NCI-H460 (cell line): ENCODE results near the gene PPARGC1A. TPM values are rescaled to one million over a fixed set of nuclear protein-coding genes. Genes with fewer than 3 reads are reported as not detected.

Source experiments
- DNase-seq: peaks from one replicate; pipeline ENCODE4 v3.0.0-alpha.2; 2016; ENCODE audit warnings: low read depth; ENCODE audit errors: extremely low read depth
- polyA plus RNA-seq: library from polyadenylated mRNA; depleted of rRNA; stranded (reverse); fragments of >200 nt; gene quantifications from 2 replicates; pipeline ENCODE4 v1.2.3, GENCODE V29; 2014; cell fraction: nucleus; rRNA removed
- total RNA-seq: library from RNA; depleted of rRNA; stranded (reverse); fragments of >200 nt; shearing (Covaris generic); gene quantifications from 2 replicates; pipeline ENCODE4 v1.2.3, GENCODE V29; 2014; rRNA removed

The PPARGC1A gene
- 1.5 and 2.0 TPM in 2 replicates for total RNA-seq
- polyA plus RNA-seq, result 0.56 and 0.74 TPM in 2 replicates

GRCh38 chr4:23889814-23890341, at the start of gene PPARGC1A:
Gene PPARGC1A, minus strand, starts transcription at chr4:23890047. Its CDS starts 90 bp downstream, at chr4:23889957.
- DNase-seq, result no peak

- DNase-seq, result no peak
Observed at GRCh38 chr4:23938796-23939195, 48.9 kb upstream of the PPARGC1A start.

GRCh38 chr4:23937173-23937572, 47.3 kb upstream of the PPARGC1A start:
- no peak for DNase-seq

GRCh38 chr4:23934915-23935314, 45.1 kb upstream of the PPARGC1A start:
- no peak for DNase-seq

GRCh38 chr4:23934223-23934622, 44.4 kb upstream of the PPARGC1A start:
- DNase-seq, result no peak

GRCh38 chr4:23932901-23933308, 43.1 kb upstream of the PPARGC1A start:
- no peak for DNase-seq

GRCh38 chr4:23932186-23932585, 42.3 kb upstream of the PPARGC1A start:
- DNase-seq, result no peak

- DNase-seq, result no peak
Observed at GRCh38 chr4:23931489-23931830, 41.6 kb upstream of the PPARGC1A start.

GRCh38 chr4:23930750-23931488, 41.1 kb upstream of the PPARGC1A start:
- no peak for DNase-seq

- DNase-seq, result no peak
Observed at GRCh38 chr4:23929248-23929647, 39.4 kb upstream of the PPARGC1A start.

- DNase-seq, result no peak
Observed at GRCh38 chr4:23924556-23924955, 34.7 kb upstream of the PPARGC1A start.

GRCh38 chr4:23923840-23924239, 34.0 kb upstream of the PPARGC1A start:
- no peak for DNase-seq

- DNase-seq, result no peak
Observed at GRCh38 chr4:23923141-23923540, 33.3 kb upstream of the PPARGC1A start.

GRCh38 chr4:23922541-23923111, 32.8 kb upstream of the PPARGC1A start:
- DNase-seq, result no peak

GRCh38 chr4:23922013-23922412, 32.2 kb upstream of the PPARGC1A start:
- DNase-seq, result no peak

- DNase-seq, result no peak
Observed at GRCh38 chr4:23921447-23921845, 31.6 kb upstream of the PPARGC1A start.

- DNase-seq, result no peak
Observed at GRCh38 chr4:23920716-23921446, 31.0 kb upstream of the PPARGC1A start.

GRCh38 chr4:23920296-23920695, 30.4 kb upstream of the PPARGC1A start:
- DNase-seq, result no peak

- no peak for DNase-seq
Observed at GRCh38 chr4:23916282-23916681, 26.4 kb upstream of the PPARGC1A start.

- DNase-seq, result no peak
Observed at GRCh38 chr4:23915459-23916132, 25.7 kb upstream of the PPARGC1A start.
